NOMO-1 (cell line): ENCODE data around the gene GLCE.
"Not testable (repeated sequence)": the region's sequence is repeated elsewhere in the genome, so short reads cannot be mapped to it uniquely, and the experiment has no call there.

ENCODE experiments used
- DNase-seq, 2 experiments: peaks; one replicate each; lab custom pipeline; 2025; ENCODE audit not compliant: unreplicated experiment in 2 of 2; lab: John Stamatoyannopoulos, UW

GLCE gene

GRCh38 chr15:69158201-69158842, 2.1 kb upstream of the GLCE start:
- DNase-seq = no peak

- no peak for DNase-seq
Measured at GRCh38 chr15:69158843-69159240, 1.6 kb upstream of the GLCE start.

DNA sequence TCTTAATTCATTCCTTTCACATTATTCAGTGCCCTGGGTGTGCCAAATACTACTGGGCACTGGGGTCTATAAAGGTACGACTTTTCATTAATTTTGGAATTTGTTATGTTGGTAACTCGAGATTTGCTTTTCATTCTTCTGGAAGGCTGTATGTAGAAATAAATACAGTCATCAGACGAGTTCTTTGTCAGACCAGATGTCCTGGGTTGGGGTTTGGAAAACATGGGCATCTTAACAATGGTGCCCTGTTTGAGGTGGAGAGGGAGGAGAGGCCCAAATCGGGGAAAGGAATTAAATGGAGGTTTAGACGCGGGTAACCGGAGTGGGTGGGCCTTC, 662 bp upstream of the GLCE start:
- no peak for DNase-seq

DNA sequence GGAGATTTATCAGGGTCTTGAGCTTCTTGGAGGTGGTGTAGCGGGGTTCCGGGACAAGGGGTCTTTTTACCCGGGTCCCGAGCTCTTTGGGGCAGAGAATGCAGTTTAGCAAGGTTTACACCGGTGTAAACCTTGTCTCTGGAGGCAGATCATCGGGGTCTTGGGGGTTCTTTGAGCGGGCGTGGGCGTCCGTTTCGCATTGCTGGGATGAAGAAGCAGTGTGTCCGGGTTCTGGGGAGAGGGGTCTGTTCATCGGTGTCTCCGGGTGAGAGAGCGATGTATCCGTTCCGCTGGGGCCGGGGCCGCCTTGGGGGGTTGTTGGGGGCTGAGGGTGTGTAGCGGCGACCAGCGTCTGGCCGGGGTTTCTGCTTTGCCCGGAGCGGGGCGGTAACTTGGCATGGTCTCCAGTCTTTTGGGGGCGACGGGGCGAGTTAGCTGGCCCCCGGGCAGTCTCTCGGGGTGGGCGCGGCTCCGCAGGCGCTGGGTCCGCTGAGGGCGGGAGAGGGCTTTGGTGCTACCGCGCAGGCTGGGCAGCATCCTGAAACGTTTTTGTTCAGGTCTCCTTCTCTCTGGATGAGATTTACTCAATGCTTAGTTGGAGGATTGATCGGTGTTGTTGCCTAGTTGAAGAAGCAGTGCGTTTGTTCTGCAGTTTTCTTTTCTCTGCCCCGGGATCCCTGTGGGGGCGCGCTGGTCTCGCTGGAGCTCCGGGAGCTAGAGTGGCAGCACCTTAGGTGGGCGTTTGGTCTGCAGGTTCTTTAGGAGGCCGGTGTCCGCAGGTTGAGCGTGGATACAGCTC, 843 bp downstream of the GLCE start:
- peak in 1 of 2 experiments; percentile 12 for DNase-seq

DNA sequence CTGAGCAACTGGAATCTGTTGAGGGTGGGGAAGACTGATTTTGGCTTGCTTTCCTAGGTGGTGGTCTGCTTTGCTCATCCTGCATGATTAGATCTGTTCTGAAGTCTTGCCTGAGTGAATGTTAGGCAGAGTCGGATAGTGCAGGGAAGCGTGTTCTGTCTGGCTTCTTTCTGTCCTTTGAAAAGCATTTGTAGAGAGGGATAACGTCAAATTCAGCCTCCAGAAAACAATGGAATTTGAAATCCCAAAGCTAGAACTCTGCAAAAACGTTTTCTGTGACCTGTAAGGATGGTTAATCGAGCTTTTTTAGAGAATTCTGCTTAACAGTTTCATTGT, 1.4 kb downstream of the GLCE start:
- DNase-seq = no peak

GRCh38 chr15:69163141-69163669, 2.8 kb downstream of the GLCE start:
- DNase-seq = no peak

GRCh38 chr15:69164807-69165636, 4.6 kb downstream of the GLCE start:
- no peak for DNase-seq

GRCh38 chr15:69165637-69166025, 5.2 kb downstream of the GLCE start:
- DNase-seq = no peak

- peak in 1 of 2 experiments; percentile 51 for DNase-seq
Measured at GRCh38 chr15:69167218-69167846, 6.9 kb downstream of the GLCE start.

DNA sequence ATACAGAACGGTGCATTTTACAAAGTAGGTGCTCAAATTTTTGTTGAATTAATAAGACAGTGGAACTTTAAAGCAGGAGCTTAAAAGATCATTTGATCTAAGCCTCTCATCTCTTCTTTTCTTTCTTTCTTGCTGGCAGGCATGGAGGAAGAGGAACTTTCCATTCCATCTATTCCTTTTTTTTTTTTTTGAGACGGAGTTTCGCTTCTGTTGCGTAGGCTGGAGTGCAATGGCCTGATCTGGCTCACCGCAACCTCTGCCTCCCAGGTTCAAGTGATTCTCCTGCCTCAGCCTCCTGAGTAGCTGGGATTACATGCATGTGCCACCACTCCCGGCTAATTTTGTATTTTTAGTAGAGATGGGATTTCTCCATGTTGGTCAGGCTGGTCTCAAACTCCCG, 7.9 kb downstream of the GLCE start:
- not testable (repeated sequence) for DNase-seq

- not testable (repeated sequence) for DNase-seq
Measured at GRCh38 chr15:69169540-69169939, 9.1 kb downstream of the GLCE start.

GRCh38 chr15:69170597-69170996, 10.2 kb downstream of the GLCE start:
- no peak for DNase-seq

- DNase-seq = no peak
Measured at GRCh38 chr15:69172847-69173246, 12.4 kb downstream of the GLCE start.

GRCh38 chr15:69175536-69175935, 15.1 kb downstream of the GLCE start:
- DNase-seq = no peak

GRCh38 chr15:69181424-69181823, 21.0 kb downstream of the GLCE start:
- DNase-seq = no peak

DNA sequence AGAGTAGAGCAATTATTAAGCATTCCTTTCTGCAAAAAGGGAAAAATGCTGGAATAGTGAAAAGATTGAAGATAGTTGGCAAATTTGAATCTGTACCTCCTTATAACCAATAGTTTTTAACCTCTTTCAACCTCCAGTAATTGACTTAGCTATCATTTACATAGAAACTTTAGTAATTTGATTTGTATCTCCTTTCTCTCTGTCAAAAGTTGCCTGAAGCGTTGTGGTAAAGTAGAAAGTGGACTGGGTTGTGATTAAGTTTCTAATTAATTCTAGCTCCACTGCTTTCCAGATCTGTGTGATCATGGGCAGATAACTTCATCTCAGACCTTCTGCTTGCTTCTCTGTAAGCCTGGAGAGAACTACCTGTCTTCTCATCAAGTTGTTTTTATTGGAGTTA, 24.8 kb downstream of the GLCE start:
- no peak for DNase-seq

GRCh38 chr15:69185706-69186105, 25.3 kb downstream of the GLCE start:
- peak in 1 of 2 experiments; percentile 32 for DNase-seq

DNA sequence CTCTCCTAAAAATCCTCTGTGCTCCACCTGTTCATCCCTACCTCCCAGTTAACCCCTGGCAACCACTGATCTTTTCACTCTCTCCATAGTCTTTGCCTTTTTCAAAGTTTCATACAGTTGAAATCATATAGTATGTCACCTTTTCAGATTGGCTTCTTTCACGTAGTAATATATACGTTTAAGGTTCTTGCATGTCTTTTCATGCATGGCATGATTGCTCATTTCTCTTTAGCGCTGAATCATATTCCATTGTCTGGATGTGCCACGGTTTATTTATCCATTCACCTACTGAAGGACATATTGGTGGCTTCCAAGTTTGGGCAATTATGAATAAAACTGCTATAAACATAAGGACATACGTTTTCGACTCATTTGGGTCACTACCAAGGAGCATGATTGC, 28.7 kb downstream of the GLCE start:
- DNase-seq = no peak

DNA sequence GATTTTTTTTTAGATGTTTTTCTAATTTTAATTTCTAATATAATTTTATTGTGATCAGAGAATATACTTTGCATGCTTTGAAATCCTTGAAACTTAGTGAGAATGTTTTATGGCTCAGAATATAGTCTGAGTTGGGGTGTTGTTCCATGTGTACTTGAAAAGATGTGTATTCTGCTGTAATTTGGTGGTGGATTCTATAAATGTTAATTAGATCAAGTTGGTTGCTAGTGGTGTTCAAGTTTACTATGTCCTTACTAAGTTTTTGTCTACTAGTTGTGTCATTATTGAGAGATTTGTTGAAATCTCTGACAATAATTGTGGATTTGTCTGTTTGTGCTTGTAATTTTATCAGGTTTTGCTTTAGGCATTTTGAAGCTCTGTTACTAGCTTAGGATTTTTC, 29.7 kb downstream of the GLCE start:
- DNase-seq = no peak

GRCh38 chr15:69190504-69190903, 30.1 kb downstream of the GLCE start:
- DNase-seq = no peak
